ENCODE measurements around the gene NTPCR.

NTPCR gene

DNA sequence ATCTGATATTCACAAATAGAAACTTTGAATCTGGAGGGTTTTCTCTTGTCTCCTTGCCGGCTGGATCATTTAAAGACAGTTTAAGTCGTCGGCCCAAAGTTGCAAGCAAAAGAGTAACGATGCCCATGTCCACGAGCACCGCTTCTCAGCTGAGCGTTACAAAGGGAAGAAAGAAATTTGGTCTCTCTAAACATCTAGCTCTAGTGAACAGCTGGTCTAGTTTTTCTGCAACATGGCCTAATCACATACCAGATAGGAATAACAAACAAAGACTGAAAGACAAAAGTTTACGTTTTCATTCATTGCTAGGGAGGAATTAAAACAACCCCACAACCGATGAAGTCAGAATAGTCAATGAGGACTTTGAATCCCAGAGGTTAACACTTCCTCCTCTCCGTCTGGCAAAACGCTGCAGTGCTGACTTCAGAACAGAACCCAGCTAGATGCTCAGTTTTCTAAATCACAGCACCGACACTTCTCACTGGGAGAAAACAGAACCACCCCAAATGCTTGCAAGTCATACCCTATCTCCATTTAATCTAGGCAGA, 69.4 kb downstream of the NTPCR start:
- DNase-seq, result no peak

DNA sequence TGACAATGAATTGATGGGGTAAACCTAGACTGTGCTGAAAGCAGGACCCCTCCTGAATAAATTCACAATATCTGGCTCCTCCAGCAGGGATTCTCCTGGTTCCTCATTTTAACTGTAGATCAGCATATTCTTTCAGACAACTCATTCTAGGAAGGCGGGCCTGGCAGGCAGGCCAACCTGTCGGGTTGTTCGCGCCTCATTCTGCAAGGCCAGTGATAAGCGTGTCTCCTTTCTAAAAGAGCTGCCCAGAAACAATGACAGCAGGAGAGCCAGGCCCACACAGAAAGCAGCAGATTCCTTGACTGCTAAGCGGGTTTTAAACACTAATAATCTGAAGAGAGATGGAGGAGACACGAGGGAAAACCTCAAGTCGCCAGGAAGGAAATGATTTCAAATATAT, 70.0 kb downstream of the NTPCR start:
- DNase-seq, result no peak

DNA sequence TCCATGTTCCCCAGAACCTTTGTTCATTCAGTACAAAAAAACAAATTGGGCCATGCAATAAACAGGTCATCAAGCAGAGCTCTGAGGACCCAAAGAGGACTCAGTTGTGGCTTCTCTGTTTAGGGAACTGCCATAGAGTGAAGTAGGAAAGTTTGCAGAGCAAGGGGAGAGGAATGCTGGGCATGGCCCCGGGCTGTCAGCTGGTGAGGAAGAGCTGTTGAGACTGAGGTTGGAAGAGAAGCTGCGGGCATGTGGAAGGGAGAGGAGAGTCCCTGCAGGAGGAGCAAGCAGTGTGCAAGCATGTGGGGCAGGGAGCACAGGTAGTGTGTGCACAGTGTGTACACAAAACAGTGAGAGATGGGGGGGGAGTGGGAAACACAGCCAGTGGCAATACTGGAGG, 71.8 kb downstream of the NTPCR start:
- DNase-seq, result no peak

DNA sequence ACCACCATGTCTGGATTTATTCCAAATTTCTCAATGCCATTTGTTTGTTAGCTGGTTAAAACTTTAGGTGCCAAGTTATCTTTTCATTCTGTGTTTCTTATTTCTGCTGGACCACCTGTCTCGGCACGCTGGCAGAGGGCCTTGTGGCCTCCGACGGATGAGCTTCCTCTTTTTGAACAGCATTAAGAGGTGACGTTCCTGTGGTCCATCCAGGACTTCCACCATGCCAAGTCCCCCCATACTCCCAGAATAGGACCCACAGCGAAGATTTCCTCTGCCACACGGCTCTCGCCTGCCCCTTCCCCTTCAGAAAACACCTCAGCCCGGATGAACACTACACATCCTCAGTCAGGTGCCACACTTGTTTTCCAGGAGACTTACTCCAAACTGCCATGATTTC, 73.8 kb downstream of the NTPCR start:
- DNase-seq, result no peak

DNA sequence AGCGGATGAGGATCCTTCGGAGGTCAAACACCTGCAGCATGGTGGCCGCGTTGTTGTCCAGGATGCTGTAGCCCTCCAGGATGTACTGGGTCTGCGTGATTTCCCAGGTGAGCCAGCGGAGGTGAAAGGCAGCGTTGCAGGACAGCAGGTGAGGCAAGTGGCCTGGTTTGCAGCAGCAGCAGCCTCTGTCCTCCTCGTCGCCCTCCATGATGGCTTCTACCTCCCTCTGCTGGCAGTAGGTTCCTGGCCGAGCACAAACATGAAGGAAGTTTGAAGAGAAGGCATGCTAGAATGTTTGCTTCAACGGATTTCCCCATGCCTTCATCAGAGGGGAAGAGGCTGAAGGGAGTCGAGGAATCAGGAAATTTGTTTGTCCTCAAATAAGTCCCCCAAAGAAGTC, 74.7 kb downstream of the NTPCR start:
- DNase-seq, result peak; percentile 2

DNA sequence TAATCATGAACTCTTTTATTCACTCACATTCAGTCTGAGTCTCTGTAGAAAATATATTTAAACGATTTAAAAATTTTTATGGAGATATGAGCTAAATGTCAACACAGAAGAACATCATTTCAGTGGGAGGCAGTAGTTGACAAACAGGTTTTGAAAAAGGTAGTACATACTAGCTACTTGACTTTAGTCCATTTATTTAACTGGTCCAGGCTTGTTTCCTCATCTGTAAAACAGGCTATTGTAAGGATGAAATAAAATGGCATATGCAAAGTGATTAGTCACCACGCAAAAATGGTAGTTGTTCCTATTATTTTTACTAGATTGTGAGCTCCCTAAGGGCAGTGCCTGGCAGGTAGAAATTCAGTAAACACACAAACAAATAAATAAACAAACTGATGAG, 75.2 kb downstream of the NTPCR start:
- DNase-seq, result no peak

DNA sequence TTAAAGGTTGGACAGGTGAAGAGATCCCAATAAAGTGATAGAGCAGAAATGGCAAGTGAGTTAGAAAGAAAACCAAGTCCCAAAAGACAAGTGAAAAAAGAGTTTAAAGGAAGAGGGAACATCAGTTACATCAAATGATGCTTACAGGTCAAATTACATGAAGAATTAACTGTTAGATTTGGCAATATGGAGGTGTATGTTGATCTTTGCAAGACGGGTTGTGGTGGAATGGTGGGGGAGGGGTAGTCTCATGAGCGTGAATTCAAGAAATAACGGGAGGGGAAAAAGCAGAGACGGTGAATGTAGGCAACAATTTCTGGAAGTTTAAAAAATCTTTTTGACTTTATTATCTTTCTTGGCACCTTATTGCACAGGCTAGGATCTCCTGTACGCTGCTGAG, 76.6 kb downstream of the NTPCR start:
- no peak for DNase-seq

DNA sequence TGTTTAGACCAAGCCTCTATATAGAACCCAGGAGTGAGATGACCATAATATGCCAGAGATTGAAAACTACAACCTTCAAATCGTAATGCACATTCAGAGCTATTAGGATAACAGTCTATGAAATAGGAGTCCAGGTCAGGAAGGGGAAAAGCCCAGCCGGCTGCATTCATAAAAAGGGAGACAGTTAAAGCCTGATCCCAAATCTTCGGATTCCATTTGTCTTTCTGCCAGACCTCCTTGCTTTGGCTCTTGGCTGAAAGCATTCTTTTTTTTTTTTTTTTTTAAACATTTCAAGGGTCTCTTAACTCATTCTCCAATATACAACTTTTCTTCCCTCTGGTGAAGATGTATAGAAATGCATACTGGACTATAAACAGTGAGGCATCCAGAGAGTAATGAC, 81.1 kb downstream of the NTPCR start:
- DNase-seq, result no peak

DNA sequence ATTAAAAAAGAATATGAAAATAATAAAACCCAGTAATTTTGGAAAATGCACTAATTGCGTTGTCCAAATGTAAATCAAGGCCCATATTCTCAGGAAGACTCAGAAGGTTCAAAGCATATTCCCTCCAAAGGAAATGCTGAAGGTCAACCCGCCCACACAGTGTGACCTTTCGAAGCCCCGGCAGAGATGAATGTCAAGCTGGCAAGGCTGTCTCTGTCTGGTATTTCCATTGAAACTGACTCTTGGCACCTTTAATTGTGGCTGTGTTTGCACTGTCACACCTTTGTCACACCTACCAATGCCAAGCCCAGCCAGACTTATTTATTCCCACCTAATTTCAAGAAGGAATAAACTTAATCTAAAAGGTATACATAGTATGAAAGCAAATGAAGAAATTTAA, 82.5 kb downstream of the NTPCR start:
- no peak for DNase-seq

DNA sequence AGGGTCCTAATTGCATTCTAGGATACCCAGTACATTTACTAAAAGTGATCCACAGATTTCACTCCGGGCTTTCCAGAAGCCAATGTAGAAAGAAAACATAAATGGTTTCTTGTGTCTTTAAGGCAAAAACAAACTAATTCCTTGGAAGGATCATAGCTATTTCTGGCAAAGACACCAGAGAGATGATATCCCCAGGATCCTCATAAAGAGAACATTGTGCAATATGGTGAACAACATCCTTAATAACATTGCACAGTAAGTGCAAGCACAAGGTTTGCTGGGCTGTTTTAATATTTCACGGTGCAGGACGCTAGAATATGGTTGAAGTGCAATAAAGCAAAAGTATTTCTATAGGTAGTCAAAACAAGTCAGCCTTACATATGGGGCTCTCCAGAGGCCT, 83.0 kb downstream of the NTPCR start:
- DNase-seq, result no peak

Data from NCI-H1694 treated with DMSO at 0.1 percent for 48 hours (cell line).